Measurements from ENCODE around the gene HASPIN.

DNA sequence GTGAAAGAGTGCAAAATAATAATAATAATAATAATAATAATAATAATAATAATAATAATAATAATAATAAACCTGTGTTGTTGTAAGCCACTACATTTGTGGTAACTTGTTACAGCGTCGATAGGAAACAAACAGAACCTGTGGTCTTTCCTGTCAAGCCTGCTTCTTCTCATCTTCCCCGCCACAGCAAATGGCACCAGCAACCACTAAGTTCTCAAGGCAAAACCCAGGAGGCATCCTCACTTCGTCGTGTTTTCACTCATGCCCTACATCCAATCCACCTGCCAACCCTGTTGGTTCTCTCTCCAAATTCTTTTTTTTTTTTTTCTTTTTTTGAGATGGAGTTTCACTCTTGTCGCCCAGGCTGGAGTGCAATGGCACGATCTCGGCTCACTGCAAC, 43.1 kb downstream of the HASPIN start:
- TF ChIP-seq, protein P1, sequence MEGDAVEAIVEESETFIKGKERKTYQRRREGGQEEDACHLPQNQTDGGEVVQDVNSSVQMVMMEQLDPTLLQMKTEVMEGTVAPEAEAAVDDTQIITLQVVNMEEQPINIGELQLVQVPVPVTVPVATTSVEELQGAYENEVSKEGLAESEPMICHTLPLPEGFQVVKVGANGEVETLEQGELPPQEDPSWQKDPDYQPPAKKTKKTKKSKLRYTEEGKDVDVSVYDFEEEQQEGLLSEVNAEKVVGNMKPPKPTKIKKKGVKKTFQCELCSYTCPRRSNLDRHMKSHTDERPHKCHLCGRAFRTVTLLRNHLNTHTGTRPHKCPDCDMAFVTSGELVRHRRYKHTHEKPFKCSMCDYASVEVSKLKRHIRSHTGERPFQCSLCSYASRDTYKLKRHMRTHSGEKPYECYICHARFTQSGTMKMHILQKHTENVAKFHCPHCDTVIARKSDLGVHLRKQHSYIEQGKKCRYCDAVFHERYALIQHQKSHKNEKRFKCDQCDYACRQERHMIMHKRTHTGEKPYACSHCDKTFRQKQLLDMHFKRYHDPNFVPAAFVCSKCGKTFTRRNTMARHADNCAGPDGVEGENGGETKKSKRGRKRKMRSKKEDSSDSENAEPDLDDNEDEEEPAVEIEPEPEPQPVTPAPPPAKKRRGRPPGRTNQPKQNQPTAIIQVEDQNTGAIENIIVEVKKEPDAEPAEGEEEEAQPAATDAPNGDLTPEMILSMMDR (IDR thresholded peaks at IDR 0.05) = no peak
- no peak for TF ChIP-seq POLR2A (IDR thresholded peaks at IDR 0.05)
- no peak for TF ChIP-seq POLR2AphosphoS5 (IDR thresholded peaks at IDR 0.05)

Measured in prostate gland (tissue), 2 donors.